Dermis microvascular lymphatic vessel endothelial cell (primary cell): ENCODE data around the gene CD99. TPM values are rescaled to one million over a fixed set of nuclear protein-coding genes. Genes with fewer than 3 reads are reported as not detected.

Experiments
- DNase-seq, 2 donors: peaks; one replicate each; pipeline versions ENCODE4 v3.0.0 to v3.0.0-alpha.2; 2010; ENCODE audit warnings: low read depth in 2 of 2
- total RNA-seq: library from RNA; depleted of rRNA; stranded (reverse); fragments of >200 nt; gene quantifications from 2 replicates; pipeline ENCODE4 v1.2.1, GENCODE V29; 2014

Gene CD99
- total RNA-seq, 1 donor from 2014 or later, result 199 TPM

GRCh38 chrX:2697741-2698299, 6.7 kb downstream of the CD99 start:
- DNase-seq, result peak in 1 of 2 donors; percentile 56

- DNase-seq, result no peak
Measured at GRCh38 chrX:2698604-2699003, 7.5 kb downstream of the CD99 start.

GRCh38 chrX:2699959-2700358, 8.9 kb downstream of the CD99 start:
- no peak for DNase-seq

- no peak for DNase-seq
Measured at GRCh38 chrX:2700405-2701320, 9.6 kb downstream of the CD99 start.

- DNase-seq, result no peak
Measured at GRCh38 chrX:2701600-2701999, 10.5 kb downstream of the CD99 start.

- DNase-seq, result peak in 1 of 2 donors; percentile 79
Measured at GRCh38 chrX:2703991-2704369, 12.9 kb downstream of the CD99 start.

- DNase-seq, result peak in 1 of 2 donors; percentile 80
Measured at GRCh38 chrX:2705046-2705832, 14.1 kb downstream of the CD99 start.

GRCh38 chrX:2707334-2707760, 16.3 kb downstream of the CD99 start:
- DNase-seq, result peak; percentile 96 to 98

- no peak for DNase-seq
Measured at GRCh38 chrX:2708021-2708420, 16.9 kb downstream of the CD99 start.

GRCh38 chrX:2708592-2709188, 17.6 kb downstream of the CD99 start:
- DNase-seq, result no peak

GRCh38 chrX:2709556-2709955, 18.5 kb downstream of the CD99 start:
- DNase-seq, result no peak

- peak; percentile 82 to 93 for DNase-seq
Measured at GRCh38 chrX:2710041-2710840, 19.1 kb downstream of the CD99 start.

GRCh38 chrX:2711441-2711840, 20.3 kb downstream of the CD99 start:
- no peak for DNase-seq

GRCh38 chrX:2712428-2712827, 21.3 kb downstream of the CD99 start:
- DNase-seq, result no peak

GRCh38 chrX:2712890-2713840, 22.1 kb downstream of the CD99 start:
- peak in 1 of 2 donors; percentile 48 for DNase-seq

- DNase-seq, result no peak
Measured at GRCh38 chrX:2714551-2714950, 23.5 kb downstream of the CD99 start.

- DNase-seq, result no peak
Measured at GRCh38 chrX:2715066-2715600, 24.0 kb downstream of the CD99 start.

- no peak for DNase-seq
Measured at GRCh38 chrX:2717312-2717711, 26.2 kb downstream of the CD99 start.

- DNase-seq, result no peak
Measured at GRCh38 chrX:2718821-2719220, 27.7 kb downstream of the CD99 start.
